Skeletal muscle cell (primary cell): ENCODE results near the gene RSPO4.

Source experiments
- DNase-seq: peaks from one replicate; pipeline ENCODE4 v3.0.0-alpha.2; 2010; ENCODE audit warnings: low read depth
- H3K4me3 ChIP-seq: 2 replicates; pipeline ENCODE4 v1.5.1; 2011; ENCODE audit warnings: low read depth, mild to moderate bottlenecking, control low read depth, low read length, moderate library complexity

Gene RSPO4

DNA sequence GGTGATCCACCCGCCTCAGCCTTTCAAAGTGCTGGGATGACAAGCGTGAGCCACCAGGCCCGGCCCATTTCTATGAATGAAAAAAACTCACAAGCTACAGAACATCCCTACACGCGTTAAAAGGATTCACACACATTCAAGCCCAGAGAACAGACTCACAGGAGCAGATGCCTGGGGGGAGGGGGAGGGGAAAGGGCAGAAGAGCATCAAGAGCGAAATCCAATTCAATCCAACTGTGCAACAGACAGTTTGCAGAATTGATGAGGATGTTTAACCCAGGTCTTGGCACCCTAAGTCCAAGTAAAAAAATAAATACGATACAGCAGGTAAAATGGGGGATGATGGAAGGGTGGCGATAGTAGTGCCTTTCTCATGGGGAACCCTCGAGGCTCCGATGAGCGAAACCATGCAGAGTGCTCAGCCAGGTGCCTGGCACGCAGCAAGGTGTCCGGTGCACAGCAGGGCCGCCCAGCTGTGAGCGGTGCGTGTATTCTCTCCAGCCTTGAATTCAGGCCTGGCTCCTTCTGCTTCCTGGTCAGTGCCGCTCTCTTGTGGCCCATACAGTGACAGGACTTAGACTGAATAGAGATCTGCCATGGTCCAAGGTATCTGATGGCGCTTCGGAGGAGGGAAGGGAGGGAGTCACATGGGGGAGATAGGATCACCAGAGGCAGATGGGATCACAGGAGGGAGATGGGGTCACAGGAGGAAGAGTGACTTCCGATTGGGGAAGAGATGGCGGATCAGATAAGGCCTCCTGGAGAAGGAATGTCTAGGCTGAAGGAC lies 50.5 kb downstream of the RSPO4 start:
- DNase-seq, result no peak
- H3K4me3 ChIP-seq, result no peak overlapping the region

DNA sequence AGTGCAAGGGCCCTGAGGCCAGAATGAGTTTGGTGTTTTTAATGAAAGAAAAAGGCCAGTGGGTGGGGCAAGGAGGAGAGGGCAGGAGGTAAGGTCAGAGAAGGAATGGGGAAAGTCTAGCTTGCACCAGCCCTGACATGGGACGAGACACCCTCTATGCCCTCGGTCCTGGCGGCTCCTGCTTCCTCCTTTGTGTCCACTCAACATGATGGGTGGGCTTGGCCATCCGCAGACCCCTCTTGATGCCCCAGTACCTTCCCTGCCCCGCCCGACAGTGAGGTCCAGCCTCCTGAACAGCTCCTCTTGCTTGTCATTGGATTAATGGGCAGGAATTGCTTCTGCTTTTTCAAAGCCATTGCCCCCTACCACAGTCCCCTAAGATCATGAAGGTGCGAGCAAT lies 52.4 kb downstream of the RSPO4 start:
- no peak for DNase-seq

DNA sequence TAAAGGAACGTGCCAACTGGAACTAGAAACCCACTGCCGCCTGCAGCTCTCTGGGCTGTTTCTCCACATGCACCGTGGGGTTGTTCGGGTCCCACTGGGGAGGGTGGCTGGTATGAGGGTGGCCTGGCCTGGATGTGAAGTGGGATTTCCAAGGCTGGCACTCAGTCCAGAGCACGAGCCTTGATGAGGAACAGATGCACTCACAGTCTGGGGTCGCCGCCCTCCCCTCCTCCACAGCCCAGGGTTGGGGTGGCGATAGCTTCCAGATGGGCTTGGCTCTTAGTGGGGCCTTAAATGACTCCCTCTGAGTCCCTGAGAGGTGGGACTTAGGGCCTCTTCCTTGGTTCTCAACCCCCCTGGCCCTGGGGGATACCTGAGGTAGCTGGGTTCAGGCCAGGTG lies 55.3 kb downstream of the RSPO4 start:
- no peak overlapping the region for H3K4me3 ChIP-seq
- no peak for DNase-seq

More for the DNA sequence above, 52.4 kb downstream of the RSPO4 start:
- no peak overlapping the region for H3K4me3 ChIP-seq

DNA sequence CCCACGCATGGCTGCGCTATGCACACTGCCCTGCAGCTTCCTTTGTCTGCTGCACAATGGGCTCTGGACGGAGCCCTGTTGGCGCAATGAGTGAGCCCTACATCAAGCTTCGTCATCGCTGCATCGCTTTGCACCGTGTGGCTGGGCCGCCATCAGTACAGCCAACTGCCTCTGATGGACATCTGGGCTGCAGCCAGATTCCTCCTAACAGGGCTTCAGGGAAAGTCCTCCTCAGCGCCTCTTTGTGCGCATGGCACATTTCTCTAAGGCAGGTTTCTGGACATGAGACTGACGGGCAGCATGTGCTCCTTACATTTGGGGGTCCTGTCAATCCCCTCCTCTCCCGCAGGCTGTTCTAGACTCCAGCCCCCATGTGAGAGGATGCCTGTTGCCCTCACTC lies 56.3 kb downstream of the RSPO4 start:
- no peak for DNase-seq
- no peak overlapping the region for H3K4me3 ChIP-seq

DNA sequence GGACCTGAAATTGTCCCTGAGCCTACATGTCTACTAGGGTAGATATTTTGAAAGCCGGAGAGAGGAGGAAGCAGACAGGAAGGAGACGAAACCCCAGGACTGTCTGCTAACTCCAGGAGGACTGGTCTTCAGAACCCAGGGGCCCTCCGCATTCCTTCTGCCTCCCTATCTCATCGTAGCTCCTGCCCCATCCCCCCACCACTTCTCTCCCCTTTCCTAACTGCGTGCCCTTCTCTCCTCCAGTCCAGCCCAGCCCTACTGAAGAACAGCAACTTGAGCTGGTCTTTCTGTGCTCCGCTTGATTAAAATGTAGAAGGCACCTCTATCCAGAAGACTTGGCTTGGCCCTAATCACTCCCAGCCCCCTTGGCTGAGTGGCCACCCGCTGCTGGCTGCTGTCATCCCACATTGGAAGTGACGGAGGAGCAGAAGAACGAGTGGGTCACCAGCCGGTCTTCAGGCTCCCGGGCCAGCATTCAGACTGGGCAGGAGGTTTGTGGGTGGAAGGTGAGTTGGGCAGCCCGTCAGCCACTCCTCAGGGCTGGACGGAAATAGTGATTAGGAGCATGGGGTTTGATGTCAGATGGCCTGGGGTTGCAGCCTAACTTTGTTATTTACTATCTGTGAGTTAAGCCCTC lies 57.2 kb downstream of the RSPO4 start:
- no peak overlapping the region for H3K4me3 ChIP-seq
- DNase-seq, result no peak

DNA sequence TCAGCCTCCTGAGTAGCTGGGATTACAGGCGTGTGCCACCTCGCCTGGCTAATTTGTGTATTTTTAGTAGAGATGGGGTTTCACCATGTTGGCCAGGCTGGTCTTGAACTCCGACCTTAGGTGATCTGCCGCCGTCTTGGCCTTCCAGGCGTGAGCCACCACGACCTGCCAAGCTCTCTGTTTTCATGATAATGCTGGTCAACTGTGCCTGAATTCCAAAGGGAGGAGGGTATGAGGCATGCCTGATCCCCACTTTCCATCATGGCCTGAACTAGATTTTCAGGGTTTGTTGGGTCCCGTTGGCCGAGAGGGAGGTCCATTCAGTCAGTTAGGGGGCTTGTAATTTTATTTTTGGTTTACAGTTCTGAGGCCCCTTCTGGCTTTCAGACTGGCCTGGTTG lies 58.0 kb downstream of the RSPO4 start:
- DNase-seq, result no peak
- H3K4me3 ChIP-seq, result no peak overlapping the region

DNA sequence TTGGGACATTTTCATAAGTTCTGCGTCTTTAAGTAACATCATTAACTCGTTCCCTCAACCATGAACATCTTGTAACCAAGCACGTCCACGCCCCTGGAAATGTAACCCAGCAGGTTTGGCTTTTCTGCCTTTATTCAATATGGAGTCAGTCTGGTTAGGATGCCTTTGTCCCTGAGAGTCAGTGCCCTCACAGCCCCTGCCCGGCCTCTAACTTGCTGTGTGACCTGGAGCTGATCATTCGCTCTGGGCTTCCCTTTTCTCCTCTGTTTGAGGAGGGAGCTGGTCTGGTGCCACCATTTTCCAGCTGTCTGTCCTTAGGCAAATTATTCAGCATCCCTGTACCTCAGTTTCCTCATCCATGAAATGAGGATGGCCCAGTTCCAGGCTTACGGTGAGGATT lies 59.5 kb downstream of the RSPO4 start:
- H3K4me3 ChIP-seq, result no peak overlapping the region
- no peak for DNase-seq

DNA sequence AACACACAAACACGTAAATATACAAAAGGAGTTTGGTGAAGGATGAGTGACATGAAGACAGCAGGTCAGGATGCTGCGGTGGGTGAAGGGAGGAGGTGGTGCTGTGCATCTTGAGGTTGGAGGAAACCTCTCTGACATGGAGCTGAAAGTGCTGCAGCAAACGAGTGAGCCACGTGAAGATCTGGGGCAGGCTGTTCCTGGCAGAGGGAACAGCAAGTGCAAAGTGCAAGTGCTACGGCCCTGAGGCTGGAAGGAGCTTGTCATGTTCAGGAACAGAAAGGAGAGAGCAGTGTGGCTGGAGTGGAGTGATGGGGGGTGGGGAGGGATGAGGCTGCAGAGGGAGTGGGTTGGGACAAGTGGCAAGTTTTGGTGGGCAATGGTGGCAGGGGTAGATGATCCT lies 61.2 kb downstream of the RSPO4 start:
- no peak for DNase-seq
- no peak overlapping the region for H3K4me3 ChIP-seq

DNA sequence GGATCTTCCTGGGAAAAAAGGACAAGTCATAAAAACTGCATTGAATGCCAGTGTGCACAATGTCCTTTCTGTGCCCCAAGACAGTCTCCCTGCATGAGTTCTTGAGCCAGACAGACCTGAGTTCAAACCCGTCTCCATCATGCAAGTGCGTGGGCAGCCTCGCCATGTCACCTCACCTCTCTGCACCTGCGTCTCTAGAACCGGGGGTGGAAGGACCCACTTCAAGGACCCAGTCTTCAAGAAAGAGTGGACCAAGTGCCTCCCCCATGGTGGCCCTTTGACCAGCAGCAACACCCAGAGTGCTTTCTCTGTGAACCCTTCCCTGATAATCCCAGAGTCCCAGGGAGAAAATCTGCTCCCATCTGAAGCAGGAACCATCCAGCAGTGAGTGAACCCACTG lies 62.5 kb downstream of the RSPO4 start:
- H3K4me3 ChIP-seq, result no peak overlapping the region
- no peak for DNase-seq

DNA sequence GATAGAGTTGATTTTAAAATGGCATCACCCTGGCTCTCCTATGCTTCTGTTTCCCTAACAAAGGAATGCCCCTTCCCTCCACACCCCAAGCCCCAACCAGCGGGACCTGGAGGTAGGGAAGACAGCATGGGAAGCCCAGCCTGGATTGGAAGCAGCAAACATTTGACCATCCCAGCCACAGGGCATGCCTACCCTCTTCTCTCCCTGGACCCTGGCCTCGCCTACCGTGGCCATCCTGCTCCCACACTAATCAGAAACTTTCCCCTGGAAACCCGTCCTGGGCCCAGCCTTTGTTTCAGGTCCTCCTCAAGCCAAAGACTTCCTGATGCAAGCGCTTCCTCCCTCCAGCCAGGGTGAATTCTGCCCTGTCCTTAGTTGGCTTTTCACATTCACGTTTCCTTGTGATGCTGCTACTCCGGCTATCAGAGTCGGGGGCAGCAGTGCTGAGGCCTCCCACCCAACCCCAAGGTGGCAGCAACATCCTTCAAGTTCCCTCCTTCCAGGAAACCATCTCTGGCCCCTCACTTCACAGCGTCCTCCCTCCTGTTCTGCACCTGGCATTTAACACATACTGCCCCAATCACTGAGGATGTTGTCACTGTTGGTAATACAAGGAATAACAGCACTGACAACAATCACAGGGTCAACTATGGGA lies 67.8 kb downstream of the RSPO4 start:
- H3K4me3 ChIP-seq, result no peak overlapping the region
- no peak for DNase-seq

DNA sequence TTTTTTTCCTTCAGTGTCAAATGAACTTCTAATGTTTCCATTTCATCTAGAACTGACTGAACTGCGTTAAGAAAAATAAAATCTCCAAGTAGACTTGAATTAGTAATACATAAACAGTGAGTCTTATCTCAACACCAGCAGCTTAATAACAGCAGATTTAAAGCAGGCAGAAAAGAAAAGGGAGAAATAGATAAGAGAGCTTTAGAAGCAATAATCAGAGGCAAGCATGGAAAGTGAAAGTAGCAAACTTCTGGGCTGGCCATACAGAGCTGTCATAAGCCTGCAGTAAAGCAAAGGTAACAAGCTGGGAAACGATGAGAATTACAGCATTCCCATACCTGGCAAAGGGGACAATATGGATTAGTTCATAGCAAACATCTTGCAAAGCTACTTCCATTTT lies 69.1 kb downstream of the RSPO4 start:
- no peak for DNase-seq
- no peak overlapping the region for H3K4me3 ChIP-seq

DNA sequence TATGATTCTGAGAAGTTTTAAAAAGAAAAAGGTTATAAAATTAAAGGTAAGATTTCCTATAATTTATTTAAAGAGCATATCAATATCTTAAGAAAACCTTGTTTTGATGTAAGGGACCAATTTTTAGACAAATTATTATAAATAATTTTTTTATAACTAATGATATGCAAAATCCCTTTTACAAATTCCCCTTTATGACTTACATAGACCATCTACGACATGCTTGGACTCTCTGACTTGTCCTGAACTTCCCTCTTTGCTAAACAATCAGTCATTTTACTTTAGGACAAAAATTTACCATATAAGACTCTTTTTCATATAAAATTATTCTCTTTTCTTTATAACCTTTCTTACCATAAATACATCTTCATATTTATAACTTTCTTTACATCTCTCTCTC lies 70.7 kb downstream of the RSPO4 start:
- no peak for DNase-seq
- no peak overlapping the region for H3K4me3 ChIP-seq

DNA sequence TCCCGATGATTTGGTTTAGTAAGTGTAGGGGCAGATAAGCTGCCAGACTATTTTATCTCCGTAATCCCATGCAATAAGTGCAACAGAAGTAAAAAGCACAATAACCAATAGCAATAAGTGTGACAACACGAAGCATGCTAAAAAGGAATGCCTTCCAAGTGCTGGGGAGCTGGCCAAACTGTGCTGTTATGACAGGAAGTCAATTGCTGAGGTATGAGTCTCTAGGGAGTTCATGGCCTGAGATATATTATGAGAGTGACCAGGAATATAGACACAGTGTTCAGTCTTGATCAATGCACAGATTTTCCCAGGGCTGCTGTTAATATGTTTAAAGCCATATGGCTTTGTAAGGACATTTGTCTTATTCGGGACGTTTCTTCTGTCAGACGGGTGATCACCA lies 75.4 kb downstream of the RSPO4 start:
- DNase-seq, result no peak
- no peak overlapping the region for H3K4me3 ChIP-seq

DNA sequence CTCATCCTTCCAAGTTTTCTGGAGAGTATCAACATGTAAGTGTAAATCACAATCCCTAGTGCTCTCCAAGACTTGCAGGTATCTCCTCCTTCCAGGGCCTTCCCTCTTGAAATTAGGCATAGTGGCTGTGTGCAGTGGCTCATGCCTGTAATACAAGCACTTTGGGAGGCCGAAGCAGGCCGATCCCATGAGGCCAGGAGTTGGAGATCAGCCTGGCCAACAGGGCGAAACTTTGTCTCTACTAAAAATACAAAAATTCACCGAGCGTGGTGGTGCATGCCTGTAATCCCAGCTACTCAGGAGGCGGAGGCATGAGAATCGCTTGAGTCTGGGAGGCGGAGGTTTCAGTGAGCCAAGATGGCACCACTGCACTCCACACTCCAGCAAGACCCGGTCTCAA lies 76.6 kb downstream of the RSPO4 start:
- no peak overlapping the region for H3K4me3 ChIP-seq
- DNase-seq, result no peak

DNA sequence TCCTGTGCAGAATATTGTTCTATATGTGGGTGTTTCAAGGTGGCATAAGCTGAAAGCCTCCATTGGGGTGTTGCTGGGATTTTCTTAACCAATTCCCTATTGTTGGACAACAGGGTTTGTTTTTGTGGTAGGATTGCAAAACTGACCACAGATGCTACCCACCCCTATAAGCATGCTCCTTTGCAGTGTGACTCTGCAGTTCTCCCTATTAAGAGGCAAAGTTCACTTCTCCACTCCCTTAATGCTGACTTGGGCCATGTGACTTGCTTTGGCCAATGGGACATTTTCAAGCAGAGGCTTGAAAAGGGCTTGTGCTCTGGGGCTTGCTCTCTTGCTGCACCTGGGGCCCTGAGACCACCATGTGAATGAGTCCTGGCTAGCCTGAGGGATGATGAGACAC lies 77.5 kb downstream of the RSPO4 start:
- DNase-seq, result no peak
- no peak overlapping the region for H3K4me3 ChIP-seq

DNA sequence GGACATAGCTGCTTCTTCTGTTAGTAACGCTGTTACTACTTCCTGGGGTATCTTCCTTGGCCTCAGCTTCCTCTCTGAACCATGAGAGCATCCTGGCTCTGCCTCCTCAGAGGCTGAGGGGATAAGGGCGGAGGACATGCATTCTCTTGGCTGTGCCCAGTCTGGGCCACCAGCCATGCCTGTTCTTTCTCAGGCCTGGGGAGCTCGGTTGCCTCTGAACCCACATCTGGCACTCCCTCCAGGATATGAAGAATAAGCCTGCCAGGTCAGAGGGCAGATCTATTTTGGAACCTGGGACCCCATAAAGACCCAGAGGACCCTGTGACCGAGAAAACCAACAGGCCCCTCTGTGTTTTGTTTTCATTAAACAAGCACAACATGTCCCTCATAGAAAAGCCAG lies 79.3 kb downstream of the RSPO4 start:
- no peak overlapping the region for H3K4me3 ChIP-seq
- no peak for DNase-seq

DNA sequence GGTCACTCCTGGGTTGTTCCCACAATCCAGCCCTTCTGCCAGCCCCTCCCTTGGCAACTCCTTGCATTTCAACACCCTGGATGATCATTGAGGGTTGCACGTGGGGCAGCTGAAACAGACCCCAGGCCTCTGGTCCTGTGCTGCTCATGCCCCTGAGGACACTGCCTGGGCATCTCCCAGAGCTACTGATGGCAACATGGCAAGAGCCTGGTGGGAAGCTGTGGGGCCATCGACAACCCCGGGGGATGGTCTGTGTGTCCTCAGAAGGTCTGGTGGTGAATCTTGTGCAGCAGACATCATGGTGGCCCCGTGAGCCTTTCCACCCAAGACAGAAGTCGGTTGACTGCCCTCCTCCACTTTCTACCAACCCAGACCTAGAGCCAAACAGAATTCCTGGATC lies 81.0 kb downstream of the RSPO4 start:
- no peak overlapping the region for H3K4me3 ChIP-seq
- no peak for DNase-seq

DNA sequence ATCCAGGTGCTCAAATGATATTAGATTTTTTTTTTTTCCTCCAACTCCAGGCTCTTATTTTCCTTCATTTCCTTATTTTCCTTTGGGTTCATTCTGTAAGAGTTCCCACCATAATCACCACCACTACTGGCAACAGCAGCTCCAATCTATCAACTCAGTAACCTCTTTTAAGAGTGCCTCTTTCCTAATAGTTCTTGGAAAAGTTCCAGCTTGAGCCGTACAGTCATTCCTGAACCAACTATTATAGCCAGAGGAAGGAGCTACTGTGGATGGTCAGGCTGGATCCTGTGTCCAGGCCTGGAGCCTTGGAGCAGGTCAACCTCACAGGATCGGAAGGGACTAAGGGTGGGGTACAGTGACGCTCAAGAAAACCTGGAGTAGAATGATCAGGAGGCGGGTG lies 81.8 kb downstream of the RSPO4 start:
- no peak overlapping the region for H3K4me3 ChIP-seq

DNA sequence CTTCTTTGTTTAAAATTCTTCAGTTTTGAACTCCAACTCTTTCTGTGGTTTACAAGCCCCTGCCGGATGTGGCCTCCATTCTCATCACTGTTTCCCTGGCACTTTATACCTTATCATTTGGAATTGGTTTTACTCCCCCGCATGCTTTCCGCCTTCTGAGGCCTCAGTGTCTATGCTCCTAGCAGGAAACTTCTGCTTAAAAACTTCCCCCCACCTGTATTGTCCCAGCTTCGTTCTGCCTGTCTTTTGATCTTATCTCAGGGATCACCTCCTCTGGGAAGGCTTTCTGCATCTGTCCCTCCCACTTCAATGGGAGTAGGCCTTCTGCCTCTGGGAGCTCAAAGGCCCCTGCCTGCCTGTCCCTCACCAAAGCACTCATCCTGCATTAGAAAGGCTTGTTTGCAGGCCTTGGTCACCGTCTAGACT lies 82.6 kb downstream of the RSPO4 start:
- DNase-seq, result no peak
- H3K4me3 ChIP-seq, result no peak overlapping the region

More for the DNA sequence above, 81.8 kb downstream of the RSPO4 start:
- DNase-seq, result no peak

DNA sequence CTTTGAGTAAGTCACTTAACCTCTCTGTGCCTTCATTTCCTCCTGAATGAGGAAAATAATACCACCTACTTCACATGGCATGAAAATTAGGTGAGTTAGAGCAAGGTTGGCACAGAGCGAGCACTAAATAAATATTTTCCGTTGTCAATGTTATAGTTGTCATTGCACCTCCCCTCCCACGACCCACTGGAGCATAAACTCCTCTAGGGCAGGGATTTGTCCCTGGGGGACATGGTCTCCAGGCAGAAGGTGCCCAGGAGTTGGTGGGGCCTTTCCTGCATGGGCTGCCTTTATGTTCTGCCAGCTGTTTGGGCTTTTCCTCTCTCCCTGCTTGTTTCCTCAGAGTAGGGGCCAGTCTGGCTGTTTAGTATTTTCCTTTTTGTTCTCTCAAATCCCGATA lies 84.7 kb downstream of the RSPO4 start:
- H3K4me3 ChIP-seq, result no peak overlapping the region
- no peak for DNase-seq

DNA sequence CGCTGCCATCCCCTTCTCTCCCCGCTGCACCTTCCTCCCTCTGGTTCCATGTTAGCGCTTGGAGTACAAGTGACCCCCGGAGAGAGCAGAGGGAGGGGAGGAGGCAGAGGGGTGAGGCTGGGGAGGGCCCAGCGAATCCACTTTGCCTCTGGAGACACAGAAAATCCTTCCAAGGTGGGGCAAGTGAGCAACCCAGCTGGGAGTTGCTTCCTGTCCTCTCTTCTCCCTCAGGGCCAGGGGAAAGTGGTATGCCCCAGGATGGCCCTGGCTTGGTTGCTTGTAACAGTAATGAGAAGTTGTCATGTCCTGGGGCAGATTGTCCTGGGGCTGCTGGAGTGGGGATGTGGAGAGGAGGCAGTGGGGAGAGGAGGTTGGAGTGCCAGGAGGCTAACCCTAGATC lies 85.3 kb downstream of the RSPO4 start:
- DNase-seq, result no peak

More for the DNA sequence above, 85.3 kb downstream of the RSPO4 start:
- no peak overlapping the region for H3K4me3 ChIP-seq
